Islet precursor cell (in vitro differentiated cells): ENCODE measurements around the gene MROH9.
A peak's percentile ranks its signal among the peaks of the same experiment; 100 is the strongest.
"Not testable (repeated sequence)": the region's sequence is repeated elsewhere in the genome, so short reads cannot be mapped to it uniquely, and the experiment has no call there.

Source experiments
- DNase-seq: peaks from one replicate; pipeline ENCODE4 v3.0.0-alpha.2; 2018

MROH9 gene, protein sequence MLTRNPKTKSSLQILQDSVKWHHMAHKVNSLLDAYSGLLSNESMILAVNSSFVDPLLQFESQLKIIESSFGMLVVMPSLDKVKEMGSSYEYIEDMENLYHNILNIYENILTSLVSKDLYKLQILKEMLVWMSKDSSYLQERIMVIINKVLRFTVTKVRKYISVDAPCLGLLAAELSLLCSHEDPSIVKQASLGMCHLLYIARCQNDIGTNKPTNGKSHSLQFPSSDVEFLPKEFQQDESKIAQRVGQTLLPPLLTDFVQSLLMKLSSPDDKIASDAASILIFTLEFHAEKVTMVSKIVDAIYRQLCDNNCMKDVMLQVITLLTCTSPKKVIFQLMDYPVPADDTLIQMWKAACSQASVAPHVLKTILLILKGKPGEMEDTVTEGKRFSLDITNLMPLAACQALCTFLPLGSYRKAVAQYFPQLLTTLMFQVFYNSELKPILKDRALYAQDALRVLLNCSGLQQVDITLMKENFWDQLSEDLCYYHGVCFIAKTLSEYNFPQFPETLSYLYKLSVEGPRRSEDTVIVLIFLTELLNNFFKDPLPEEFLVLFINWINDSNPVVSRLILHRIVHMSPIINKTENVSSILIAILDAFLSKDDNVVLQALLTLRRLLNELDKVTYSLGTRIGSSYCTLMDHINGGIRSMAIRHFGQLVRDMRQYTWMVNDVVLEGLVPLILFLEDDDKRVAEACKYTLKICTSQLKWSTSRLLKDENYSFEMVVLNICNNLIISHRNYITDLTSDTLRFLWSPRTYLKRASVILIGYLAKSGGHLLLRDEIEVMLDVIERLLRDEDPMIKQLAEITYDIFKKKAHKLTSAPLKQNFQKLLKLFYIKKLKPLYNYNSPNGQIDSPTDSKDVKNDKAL

DNA sequence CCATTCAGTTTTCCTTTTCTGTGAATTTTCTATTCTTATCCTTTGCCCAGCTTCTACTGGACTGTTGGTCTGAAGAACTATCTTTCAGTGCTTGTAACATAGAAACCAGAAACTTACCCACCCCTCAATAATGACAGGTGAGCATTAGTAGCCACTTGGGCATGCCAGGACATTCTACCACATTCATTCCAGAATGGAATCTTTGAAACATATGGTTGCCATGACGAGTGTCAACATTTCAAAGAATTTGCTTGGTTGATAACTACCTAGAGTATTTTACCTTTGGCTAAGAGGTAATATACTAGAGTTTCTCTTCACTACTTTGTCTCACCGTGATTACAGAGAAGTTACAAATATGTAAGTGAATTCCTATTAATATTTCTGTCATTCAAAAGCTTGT, at the start of gene MROH9:
Gene MROH9, plus strand, starts transcription at position 304 of the 400 bp plus-strand sequence. CDS start 10,023 bp downstream, outside the sequence.
- DNase-seq = no peak

DNA sequence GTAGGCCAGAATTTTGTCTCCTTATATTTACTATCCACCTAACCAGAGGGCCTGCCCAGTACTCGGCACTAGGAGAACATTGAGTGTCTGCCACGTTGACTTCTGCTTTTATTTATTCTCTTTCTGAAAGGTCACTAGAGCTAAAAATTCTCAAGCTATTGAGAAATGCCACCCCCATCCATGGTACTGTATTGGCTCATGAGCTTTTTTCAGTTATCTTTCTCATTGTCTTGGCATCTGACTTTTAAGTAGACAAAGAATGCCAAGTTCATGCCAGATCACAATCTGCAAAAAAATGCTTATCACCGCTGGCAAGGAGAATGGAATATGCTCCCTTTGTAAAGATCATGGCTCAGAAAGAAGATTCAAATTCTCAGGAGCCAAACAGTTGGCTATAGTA, 49.8 kb upstream of the MROH9 start:
- DNase-seq = no peak

DNA sequence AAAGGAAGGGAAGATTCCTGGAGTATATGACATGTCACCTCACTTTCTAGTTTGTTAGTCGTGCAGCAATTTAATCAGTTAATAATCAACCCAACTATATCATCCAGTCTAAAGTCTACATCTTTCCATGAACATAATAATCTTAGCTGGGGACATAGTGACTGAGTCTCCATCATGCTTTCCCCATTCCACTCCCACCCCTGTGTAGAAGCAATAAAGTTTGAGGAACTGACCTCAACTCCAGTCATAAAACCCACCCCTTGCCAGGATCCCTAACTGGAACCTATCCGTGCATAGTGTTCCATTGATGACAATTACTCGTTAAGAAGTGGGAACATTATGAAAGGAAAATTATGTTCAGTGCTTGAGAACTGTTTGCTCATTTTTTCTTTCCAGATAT, 48.9 kb upstream of the MROH9 start:
- no peak for DNase-seq

DNA sequence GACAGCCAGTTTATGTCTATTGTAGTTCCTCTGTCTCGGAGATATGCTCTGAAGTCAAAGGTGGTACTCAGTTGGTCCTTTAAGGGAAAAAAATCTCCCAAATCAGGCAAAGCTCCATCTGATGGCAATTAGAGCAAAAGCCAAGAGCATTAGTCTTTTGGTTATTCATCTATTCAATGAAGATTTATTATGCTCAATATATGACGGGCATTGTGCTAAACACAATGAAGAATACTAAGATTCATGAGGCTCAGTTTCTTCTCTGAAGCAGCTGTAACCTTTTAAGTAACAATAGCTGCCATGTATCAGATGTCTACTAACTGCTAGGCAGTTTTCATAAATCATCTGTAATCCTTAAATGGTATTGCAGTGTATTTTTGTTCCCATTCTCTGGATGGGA, 47.6 kb upstream of the MROH9 start:
- DNase-seq = no peak

DNA sequence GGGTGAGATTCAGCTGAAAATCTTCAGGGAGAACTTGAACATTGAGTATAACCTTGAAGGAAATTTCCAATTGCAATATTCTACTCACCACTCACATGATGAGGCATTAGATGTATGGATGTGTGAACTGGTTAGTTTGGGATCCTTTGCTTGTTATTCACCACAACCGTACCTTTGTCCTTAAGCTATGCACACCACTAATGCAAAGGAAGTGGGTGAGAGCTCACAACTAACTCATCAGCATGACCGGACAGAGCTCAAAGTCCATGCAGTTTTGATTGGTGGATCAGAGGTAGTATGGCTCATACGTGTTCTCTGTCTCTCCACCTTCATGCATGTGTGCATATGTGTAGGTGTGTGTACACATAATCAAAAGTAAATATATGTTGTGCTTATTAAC, 43.5 kb upstream of the MROH9 start:
- DNase-seq = no peak

DNA sequence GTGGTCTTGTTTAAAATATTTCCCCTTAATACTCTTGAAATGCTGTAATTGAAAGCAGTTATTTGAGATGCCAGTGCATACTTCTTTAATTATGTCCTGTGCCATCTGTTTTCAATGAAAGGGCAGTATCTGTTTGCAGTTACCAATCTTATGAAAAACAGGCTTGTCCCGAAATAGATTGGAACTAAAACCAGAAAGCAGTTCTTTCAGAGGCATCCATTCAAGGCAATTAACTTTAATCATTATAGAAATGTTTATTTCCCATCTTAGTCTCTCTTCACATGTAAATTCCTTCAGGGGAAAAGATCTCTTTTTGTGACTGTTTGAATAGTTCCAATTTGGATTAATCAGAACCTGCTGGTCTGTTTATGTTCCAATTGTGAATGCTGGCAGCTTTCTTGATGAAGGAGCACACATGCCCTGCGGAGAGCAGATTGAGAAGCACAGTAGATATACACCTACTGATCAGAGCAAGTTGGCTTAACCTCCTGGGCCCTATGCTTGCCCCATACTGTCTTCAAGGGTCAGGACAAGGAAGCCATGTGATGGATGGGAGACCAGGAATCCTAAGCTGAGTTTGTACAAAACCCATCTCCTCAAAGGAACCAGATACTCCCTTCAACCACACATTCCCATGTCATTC, 41.6 kb upstream of the MROH9 start:
- no peak for DNase-seq

DNA sequence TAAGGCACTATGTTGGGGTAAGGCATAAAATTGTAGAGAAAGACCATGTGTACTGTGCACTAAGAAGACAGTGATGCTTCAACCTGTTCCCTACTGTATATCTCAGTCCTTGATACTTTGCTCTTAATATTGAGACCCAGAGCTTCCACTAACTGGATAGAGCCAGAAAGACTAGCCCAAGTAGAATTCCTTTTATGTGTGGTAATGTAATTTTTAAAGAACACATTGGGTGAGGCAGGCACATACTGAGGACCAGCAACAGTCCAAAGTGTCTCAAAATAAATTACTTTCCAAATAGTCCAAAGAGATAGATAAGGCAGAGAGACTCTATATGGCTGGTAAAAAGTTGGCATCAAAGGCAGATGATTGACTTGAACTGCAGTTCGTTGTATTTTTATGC, 31.4 kb upstream of the MROH9 start:
- DNase-seq = no peak

DNA sequence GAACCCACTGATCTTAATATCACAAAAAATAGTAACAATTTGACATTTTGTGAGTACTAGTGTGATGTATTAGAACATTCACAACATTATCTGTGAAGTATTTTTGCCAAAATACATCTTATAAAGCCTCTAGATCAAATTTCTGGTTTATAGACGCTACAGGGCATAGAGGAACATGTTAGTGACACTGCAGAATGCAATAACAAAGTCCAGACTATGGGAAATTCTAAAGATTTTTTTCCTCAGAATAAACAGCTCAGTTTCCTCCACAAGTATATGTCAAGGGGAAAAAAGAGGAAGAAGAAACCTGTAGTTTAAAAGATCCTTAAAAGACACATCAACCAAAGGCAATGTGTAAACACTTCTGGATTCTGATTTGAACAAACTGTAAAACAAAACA, 26.4 kb upstream of the MROH9 start:
- no peak for DNase-seq

DNA sequence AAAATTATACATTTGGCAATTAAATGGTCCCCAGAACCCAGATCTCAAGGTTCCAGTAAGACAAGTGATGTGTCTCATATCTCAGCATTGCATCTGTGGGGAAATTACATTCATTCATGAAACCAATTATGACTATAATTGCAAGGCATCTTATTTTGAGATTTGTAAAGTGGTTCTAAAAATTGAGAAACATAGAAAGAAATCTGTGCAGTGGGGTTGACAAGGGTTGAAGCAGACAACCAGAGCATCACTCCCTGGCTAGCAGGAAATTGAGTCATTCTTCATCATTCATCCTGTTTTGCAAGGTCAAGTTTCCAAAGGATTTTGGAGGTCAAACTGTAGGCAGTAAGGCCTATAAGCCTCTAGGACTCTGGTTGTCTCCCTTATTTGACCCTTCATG, 25.1 kb upstream of the MROH9 start:
- no peak for DNase-seq

DNA sequence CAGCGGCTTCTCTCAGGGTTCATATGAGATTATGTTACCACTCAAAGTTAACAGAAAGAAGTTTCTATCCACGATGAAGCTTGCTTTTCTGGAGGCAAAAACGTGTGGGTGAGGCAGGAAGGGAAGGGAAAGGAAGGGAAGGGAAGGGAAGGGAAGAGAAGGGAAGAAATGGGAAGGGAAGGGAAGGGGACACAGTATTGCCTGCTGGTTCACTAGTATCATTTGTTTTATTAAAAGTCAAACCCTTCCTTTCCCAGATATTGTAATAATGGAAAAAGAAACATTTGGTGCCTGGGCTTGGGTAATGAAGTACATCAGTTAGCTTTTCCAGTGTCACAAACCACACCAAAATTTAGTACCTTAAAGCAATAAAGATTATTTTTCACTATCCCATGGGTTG, 18.0 kb upstream of the MROH9 start:
- DNase-seq = no peak

DNA sequence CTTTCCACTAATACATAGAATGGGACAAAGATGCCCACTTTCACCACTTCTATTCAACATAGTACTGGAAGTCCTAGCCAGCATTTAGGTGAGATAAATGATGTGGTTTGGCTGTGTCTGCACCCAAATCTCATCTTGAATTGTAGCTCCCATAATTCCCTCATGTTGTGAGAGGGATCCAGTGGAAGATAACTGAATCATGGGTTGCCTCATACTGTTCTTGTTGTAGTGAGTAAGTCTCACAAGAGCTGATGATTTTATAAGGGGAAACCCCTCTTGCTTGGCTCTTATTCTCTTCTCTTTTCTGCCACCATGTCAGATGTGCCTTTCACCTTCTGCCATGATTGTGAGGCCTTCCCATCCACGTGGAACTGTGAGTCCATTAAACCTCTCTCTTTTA, 10.7 kb upstream of the MROH9 start:
- not testable (repeated sequence) for DNase-seq

DNA sequence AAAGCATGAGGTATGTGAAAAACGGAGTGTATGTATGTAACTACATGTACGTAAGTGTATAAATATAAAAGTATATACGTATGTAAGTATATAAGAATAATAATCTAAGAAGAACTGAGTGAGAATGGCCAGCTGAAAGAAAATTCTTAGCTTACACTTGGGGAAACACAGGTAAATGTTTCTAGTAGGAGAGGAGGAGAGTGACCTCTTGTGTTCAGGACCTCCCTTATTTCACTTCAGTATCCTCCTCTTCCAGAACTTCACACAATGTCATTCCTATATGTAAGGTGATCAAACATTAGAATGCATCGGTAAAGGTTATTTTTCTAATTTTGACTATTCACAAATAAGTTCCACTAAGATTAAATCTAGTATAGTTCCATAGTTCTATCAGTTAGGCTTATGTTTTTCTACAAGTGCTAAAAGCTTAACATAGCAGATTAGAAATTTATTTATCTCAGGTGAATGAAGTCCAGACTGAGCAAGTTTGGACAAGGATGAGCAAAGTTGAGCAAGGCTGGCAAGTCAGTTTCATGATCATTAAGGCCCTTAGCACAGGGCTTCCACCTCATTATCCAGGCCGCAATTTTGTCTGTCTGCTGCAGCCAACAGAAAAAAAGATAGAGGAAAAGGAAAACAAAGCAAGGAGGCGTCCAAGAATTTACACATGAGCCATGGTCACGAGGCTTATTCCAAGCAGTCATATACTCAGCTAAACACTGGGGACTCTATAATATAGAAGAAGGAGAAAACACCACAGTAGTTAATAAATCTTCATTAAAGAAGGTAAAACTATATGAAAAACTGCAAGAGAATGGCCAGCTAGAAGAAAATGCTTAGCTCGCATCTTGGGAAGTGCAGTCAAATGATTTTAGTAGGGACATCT, 7.1 kb upstream of the MROH9 start:
- no peak for DNase-seq

DNA sequence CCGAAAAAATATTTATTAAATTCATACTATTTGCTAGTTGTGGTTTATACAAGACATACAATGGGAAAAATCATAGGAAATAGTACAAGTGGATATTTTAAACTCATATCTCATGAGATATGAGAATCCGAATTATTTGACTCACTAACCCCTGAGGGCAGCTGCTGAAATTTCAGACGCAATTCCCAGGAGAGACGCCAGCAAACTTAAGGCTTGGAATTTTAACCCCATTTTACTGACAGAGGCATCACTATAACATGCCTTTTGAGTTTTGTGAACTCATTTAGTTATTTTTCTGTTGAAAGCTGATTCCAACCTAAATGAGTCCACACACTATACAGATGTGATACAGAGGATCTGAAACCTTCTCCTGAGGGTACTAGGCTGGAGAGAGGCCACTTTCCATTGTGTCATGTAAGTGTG, 5.9 kb upstream of the MROH9 start:
- DNase-seq = no peak

DNA sequence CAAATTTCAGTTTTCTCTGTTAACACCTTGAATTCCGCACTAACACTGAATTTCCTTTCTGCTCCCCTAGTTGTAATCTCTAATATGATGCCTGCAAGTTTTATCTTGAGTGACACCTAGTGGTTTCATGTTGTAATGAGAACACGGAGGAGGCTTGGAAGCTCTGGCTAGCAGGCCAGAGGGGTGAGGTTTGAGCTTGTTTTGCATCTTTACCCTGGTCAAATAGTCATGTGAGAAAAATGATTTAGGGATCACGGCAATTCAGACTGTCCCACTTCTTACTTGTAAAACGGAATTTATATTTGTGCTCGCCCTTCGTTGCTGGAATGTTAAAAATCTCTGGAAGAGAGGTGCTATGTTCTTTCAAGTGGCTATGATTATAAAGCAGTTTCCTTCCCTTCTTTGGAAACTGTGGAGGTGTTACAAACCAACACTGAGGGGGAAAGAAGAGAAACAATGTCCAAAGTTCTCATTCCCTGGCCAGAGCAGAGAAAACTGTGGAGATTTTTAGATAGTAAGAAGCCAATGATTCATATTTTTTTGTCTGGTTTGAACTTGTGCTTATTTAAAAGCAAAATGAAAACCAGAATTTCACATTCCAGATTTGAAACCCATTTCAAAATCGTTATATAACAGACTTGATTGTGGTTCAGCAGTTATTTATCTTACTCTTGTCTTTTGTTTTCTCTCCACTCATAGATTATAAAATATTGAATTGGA, 5.3 kb upstream of the MROH9 start:
- DNase-seq = peak; percentile 59

DNA sequence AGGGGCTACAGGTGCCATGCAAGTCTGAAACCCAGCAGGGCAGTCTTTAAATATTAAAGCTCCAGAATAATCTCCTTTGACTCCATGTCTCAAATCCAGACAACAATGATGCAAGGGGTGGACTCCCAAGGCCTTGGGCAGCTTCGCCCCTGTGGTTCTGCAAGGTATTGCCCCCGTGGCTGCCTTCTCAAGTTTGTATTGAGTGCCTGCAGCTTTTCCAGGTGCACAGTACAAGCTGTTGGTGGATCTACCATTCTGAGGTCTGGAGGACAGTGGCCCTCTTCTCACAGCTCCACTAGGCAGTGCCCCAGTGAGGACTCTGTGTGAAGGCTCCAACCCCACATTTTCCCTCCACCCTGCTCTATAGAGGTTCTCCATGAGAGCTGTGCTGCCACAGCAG, 3.7 kb upstream of the MROH9 start:
- peak; percentile 53 for DNase-seq

DNA sequence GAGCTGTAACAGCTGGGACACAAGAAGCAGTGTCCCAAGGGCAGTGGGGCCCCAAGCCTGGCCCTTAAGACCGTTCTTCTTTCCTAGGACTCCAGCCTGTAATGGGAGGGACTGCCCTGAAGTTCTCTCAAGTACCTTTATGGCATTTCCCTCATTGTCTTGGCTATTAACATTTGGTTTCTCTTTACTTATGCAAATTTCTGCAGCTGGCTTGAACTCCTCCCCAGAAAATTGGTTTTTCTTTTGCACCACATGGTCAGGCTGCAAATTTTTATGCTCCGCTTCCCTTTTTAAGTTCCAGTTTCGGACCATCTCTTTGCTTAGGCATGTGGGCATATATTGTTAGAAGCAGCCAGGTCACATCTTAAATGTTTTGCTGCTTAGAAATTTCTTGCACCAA, 3.1 kb upstream of the MROH9 start:
- DNase-seq = no peak

DNA sequence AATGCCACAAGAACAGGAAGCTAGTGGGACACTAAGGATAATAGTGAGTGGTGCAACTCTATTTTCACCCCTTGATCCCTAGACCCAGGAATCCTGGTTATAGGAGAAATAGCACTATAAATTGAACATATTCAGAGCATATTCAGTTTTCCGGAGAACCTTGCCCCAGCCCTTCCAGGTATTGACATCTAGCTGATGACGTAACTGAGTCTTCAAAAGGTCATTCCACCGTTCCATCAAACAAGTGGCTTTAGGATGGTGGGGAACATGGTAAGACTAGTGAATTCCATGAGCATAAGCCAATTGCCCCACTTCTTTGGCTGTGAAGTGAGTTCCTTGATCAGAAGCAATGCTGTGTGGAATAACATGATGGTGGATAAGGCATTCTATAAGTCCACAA, 2.9 kb downstream of the MROH9 start:
- no peak for DNase-seq

DNA sequence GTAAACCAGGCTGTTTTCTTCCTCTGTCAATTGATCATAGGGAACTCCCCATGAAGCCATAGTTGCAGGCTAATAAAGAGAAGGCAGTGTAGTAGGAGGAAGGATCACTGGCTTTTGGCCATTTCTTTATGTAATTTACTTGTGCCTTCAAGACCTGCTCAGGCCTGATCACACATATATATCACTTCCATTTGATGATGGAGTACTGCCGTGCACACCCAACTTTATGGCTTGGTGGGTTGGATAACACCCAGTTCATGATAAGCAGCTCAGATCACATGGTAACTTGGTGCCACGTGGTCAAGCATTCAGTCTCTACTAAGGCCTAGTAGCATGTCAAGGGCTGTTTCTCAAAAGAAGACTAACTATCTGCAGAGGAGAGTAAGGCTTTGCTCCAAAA, 4.1 kb downstream of the MROH9 start:
- no peak for DNase-seq

DNA sequence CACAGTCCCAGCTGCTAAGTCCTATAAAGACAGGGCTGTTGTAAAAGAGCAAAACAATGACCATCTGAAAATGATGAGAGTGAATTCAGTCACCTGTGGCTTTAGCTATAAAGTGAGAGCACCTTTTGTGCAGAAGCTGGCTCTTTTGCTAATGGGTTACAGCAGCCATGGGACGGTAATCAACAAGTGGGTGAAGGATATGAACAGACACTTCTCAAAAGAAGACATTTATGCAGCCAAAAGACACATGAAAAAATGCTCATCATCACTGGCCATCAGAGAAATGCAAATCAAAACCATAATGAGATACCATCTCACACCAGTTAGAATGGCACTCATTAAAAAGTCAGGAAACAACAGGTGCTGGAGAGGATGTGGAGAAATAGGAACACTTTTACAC, 16.4 kb downstream of the MROH9 start:
- DNase-seq = not testable (repeated sequence)

DNA sequence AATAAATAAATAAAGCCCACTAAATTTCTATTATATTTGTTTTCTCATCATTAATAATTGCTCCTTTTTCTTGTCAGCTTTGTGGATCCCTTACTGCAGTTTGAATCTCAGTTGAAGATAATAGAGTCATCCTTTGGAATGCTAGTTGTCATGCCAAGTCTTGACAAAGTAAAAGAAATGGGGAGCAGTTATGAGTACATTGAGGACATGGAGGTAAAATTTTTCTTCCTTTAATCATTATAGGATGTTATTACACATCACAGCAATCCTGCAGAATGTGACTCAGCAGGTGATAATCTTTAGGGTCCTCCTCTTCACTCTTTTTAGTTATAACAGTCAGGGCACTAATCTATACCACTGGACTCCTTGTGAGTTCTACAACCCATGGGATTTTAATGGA, 24.1 kb downstream of the MROH9 start:
- DNase-seq = no peak

DNA sequence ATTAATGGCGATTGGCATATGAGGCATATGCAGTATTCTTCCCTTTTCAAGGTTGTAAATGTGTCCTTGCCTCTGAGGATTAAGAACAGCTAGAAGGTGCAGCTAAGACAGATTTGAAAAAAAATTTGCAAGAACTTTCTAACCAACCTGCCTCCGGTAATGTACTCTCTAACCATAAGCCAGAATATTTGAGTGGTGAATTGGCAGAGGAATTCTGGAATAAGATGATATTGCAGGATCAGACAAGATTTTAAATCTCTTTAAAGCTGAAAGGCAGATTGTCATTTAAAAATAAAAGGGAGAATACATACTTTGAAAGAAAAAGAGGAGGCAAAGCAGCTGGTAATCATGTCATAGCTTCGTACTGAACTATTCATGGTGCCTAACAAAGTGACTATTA, 29.2 kb downstream of the MROH9 start:
- no peak for DNase-seq
